ENCODE data around the gene KRTAP1-4. TPM values are rescaled to one million over a fixed set of nuclear protein-coding genes. Genes with fewer than 3 reads are reported as not detected.

The KRTAP1-4 gene
- total RNA-seq, 1 donor from 2014 or later, result not detected

DNA sequence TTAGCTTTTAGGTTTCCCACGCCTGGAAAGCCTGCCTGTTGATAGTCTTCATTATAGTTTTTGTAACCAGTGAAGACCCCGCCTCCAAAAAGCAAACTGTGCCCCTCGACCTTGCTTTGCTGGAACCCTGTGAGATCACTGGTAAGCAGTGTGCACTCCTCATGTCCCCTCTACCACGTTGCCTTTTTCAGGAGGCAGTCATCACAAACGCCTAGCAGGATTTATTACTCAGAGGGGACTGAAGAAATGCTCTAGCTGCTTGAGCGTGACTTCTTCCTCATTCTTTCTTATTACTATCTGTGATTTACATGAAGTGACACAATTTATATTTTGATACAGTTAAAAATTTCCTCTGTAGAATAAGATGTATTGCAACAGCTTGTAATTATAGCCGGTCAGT is 14.5 kb downstream of the KRTAP1-4 start:
- no peak for TF ChIP-seq CTCF (IDR thresholded peaks at IDR 0.05)
- peaks cover 2% of the 10 kb centered on the region for H3K36me3 Mint-ChIP-seq (ENCODE audit: unreplicated experiment)
- H3K4me3 Mint-ChIP-seq (ENCODE audit: unreplicated experiment), result no peak overlapping the region
- H3K27ac Mint-ChIP-seq (ENCODE audit: unreplicated experiment), result no peak overlapping the region
- DNase-seq (ENCODE audit: extremely low spot score, unreplicated experiment), result no peak
- no peaks in the 10 kb centered on the region for H3K27me3 Mint-ChIP-seq (ENCODE audit: unreplicated experiment)
- H3K4me1 Mint-ChIP-seq (ENCODE audit: unreplicated experiment), result peaks cover 7% of the 10 kb centered on the region
- H3K9me3 Mint-ChIP-seq (ENCODE audit: unreplicated experiment), result no peaks in the 10 kb centered on the region

DNA sequence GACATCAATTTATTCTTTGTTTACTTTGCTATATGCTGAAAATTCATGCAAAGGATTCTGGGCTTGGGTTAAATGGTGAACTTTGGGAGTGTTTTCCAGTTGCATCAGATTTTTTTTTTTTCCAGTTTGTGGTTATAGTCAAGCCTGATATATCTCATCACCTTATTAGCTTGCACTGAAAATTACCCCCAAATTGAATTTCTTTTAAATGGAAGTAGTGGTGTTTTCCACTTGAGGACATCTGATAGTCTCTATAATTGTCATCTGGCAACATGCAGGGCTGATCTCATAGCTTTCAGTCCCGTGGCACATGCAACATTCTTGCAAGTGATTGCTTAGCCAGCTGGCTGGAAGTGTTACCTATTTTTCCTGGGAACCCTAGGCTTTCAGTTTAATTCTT is 16.4 kb downstream of the KRTAP1-4 start:
- H3K27ac Mint-ChIP-seq (ENCODE audit: unreplicated experiment), result no peak overlapping the region
- peaks cover 2% of the 10 kb centered on the region for H3K36me3 Mint-ChIP-seq (ENCODE audit: unreplicated experiment)
- no peak for DNase-seq (ENCODE audit: extremely low spot score, unreplicated experiment)
- no peaks in the 10 kb centered on the region for H3K9me3 Mint-ChIP-seq (ENCODE audit: unreplicated experiment)
- peaks cover 4% of the 10 kb centered on the region for H3K4me1 Mint-ChIP-seq (ENCODE audit: unreplicated experiment)
- no peak overlapping the region for H3K4me3 Mint-ChIP-seq (ENCODE audit: unreplicated experiment)
- no peak for TF ChIP-seq CTCF (IDR thresholded peaks at IDR 0.05)
- no peaks in the 10 kb centered on the region for H3K27me3 Mint-ChIP-seq (ENCODE audit: unreplicated experiment)

DNA sequence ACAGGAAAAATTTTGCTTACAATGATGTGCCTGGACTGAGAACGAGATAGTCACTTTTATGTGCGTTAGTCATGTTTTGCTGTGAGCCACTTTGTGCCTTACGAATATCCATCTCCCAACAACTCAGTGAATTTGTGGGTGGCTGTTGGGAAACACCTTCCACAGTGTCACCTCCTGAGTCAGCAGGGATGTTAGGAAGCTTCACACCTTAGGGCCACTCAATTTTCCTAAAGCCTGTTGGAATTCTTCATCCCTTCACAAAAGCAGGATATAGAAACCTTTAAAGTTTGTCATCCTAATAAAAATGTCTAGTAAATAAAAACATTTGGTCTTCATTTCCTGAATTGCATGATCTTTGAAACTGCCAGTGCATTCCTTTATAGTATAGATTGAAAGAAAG is 16.8 kb downstream of the KRTAP1-4 start:
- no peak overlapping the region for H3K27ac Mint-ChIP-seq (ENCODE audit: unreplicated experiment)
- peaks cover 2% of the 10 kb centered on the region for H3K36me3 Mint-ChIP-seq (ENCODE audit: unreplicated experiment)
- H3K4me1 Mint-ChIP-seq (ENCODE audit: unreplicated experiment), result peaks cover 4% of the 10 kb centered on the region
- H3K9me3 Mint-ChIP-seq (ENCODE audit: unreplicated experiment), result no peaks in the 10 kb centered on the region
- no peak for DNase-seq (ENCODE audit: extremely low spot score, unreplicated experiment)
- TF ChIP-seq CTCF (IDR thresholded peaks at IDR 0.05), result no peak
- H3K4me3 Mint-ChIP-seq (ENCODE audit: unreplicated experiment), result no peak overlapping the region
- no peaks in the 10 kb centered on the region for H3K27me3 Mint-ChIP-seq (ENCODE audit: unreplicated experiment)

DNA sequence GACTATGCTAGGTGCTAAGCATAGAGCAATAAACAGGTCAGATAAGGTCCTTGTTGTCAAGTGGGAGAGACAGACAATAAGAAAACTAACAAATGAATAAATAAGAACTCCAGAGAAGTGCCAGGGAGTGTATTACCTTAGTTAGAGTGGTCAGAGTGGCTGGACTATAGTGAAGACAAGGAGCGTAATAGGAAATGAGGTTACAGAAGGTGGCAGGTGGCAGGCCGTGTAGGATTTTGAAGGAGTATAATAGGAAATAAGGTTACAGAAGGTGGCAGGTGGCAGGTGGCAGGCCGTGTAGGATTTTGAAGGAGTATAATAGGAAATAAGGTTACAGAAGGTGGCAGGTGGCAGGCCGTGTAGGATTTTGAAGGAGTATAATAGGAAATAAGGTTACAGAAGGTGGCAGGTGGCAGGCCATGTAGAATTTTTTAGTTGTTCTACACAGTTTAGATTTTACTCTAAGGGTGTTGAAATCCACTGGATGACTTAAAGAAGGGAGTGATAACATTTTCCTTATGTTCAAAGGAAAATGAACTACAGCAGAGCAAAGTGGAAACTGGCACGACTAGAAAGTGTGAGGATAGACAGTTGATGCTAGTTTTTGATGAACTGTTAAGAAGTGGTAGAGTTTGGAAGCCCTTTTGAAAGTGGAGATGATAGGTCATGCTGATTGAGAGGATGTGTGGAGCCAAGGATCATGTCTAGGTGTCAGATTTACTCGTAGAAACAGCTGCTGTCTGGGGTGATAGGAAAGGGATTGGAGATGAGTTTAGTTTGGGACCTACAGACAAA is 17.5 kb downstream of the KRTAP1-4 start:
- no peak for DNase-seq (ENCODE audit: extremely low spot score, unreplicated experiment)
- no peak for TF ChIP-seq CTCF (IDR thresholded peaks at IDR 0.05)
- Mint-ChIP-seq H3K27me3 (ENCODE audit: unreplicated experiment) (no peaks in the 10 kb centered on the region), H3K27ac (ENCODE audit: unreplicated experiment) (no peak overlapping the region), H3K9me3 (ENCODE audit: unreplicated experiment) (no peaks in the 10 kb centered on the region), H3K4me1 (ENCODE audit: unreplicated experiment) (peaks cover 4% of the 10 kb centered on the region), H3K36me3 (ENCODE audit: unreplicated experiment) (peaks cover 2% of the 10 kb centered on the region), H3K4me3 (ENCODE audit: unreplicated experiment) (no peak overlapping the region)

DNA sequence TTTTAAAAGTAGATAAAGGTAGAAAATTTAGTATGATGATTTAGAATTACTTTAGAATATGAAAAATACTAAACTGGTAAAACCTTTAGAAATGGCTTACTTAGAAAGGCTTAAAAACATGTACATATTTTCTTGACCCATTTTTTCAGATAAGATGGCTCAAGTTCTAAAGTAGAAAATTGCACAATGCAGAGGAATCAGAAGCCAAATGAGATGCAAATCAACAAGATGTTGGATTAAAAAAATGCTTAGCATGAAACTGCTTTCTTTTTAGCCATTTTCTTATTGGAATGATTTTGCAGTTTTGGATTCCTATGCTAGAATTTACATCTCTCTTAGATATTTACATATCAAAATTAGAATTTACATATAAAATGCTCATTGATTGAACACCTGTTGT is 19.6 kb downstream of the KRTAP1-4 start:
- H3K27ac Mint-ChIP-seq (ENCODE audit: unreplicated experiment), result no peak overlapping the region
- H3K4me1 Mint-ChIP-seq (ENCODE audit: unreplicated experiment), result peaks cover 4% of the 10 kb centered on the region
- no peak for DNase-seq (ENCODE audit: extremely low spot score, unreplicated experiment)
- H3K4me3 Mint-ChIP-seq (ENCODE audit: unreplicated experiment), result no peak overlapping the region
- H3K9me3 Mint-ChIP-seq (ENCODE audit: unreplicated experiment), result no peaks in the 10 kb centered on the region
- no peak for TF ChIP-seq CTCF (IDR thresholded peaks at IDR 0.05)
- no peaks in the 10 kb centered on the region for H3K36me3 Mint-ChIP-seq (ENCODE audit: unreplicated experiment)
- H3K27me3 Mint-ChIP-seq (ENCODE audit: unreplicated experiment), result no peaks in the 10 kb centered on the region

Data from osteocyte (in vitro differentiated cells).